GM23338 (cell line): ENCODE data around the gene KLHL17. TPM values are rescaled to one million over a fixed set of nuclear protein-coding genes. Genes with fewer than 3 reads are reported as not detected.

ENCODE experiments used
- ATAC-seq: fragments of 200-7000 bp; cut with Tn5 transposase; 3 replicates; pipeline ENCODE4 v1.9.1; 2020
- DNase-seq: peaks from one replicate; pipeline ENCODE4 v3.0.0-alpha.2; 2015; ENCODE audit warnings: low spot score
- H2AFZ ChIP-seq: fragments of 200-600 bp; sonication (generic); 2 replicates; pipeline ENCODE4 v1.8.0; 2016; ENCODE audit warnings: antibody characterized with exemption, mild to moderate bottlenecking, moderate library complexity
- H3F3A ChIP-seq: fragments of 200-600 bp; sonication (generic); replicated peaks from 2 replicates; pipeline ENCODE4 v1.8.0; 2017; ENCODE audit warnings: antibody characterized with exemption, mixed run types, low read depth
- H3K27ac ChIP-seq: fragments of 200-600 bp; sonication (generic); 2 replicates; pipeline ENCODE4 v1.6.1; 2016; ENCODE audit warnings: low read depth
- H3K27me3 ChIP-seq: fragments of 200-600 bp; sonication (generic); 2 replicates; pipeline ENCODE4 v1.8.0; 2016; ENCODE audit warnings: mild to moderate bottlenecking, mixed run types, moderate library complexity; ENCODE audit not compliant: insufficient read depth
- H3K36me3 ChIP-seq: fragments of 200-600 bp; sonication (generic); 2 replicates; pipeline ENCODE4 v1.8.0; 2016; ENCODE audit warnings: mild to moderate bottlenecking; ENCODE audit not compliant: insufficient read depth
- H3K4me1 ChIP-seq: fragments of 200-600 bp; sonication (generic); 2 replicates; pipeline ENCODE4 v1.8.0; 2016; ENCODE audit warnings: mild to moderate bottlenecking, moderate library complexity; ENCODE audit not compliant: insufficient read depth
- H3K4me2 ChIP-seq: fragments of 200-600 bp; sonication (generic); 2 replicates; pipeline ENCODE4 v1.7.1; 2017; ENCODE audit warnings: mixed run types
- H3K4me3 ChIP-seq: fragments of 200-600 bp; sonication (generic); 2 replicates; pipeline ENCODE4 v1.6.1; 2016; ENCODE audit warnings: mixed run types
- H3K79me2 ChIP-seq: fragments of 200-600 bp; sonication (generic); replicated peaks from 2 replicates; pipeline ENCODE4 v1.8.0; 2017; ENCODE audit warnings: mild to moderate bottlenecking; ENCODE audit not compliant: insufficient read depth
- H3K9me2 ChIP-seq: fragments of 200-600 bp; sonication (generic); 2 replicates; pipeline ENCODE4 v1.8.0; 2017; ENCODE audit not compliant: insufficient read depth
- H4K20me1 ChIP-seq: fragments of 200-600 bp; sonication (generic); replicated peaks from 2 replicates; pipeline ENCODE4 v1.8.0; 2017; ENCODE audit warnings: mild to moderate bottlenecking; ENCODE audit not compliant: insufficient read depth
- H3K27ac Mint-ChIP-seq: 2 replicates; pipeline ENCODE4 v1.8.0; 2020; ENCODE audit warnings: inconsistent platforms, mild to moderate bottlenecking, moderate library complexity, mixed read lengths
- H3K27me3 Mint-ChIP-seq: 3 replicates; pipeline ENCODE4 v1.8.0; 2022; ENCODE audit warnings: low read depth, mild to moderate bottlenecking, moderate library complexity, mixed read lengths, inconsistent platforms; ENCODE audit not compliant: insufficient read depth, poor library complexity
- H3K36me3 Mint-ChIP-seq: 3 replicates; pipeline ENCODE4 v1.8.0; 2021; ENCODE audit warnings: low read depth, mild to moderate bottlenecking, inconsistent platforms, moderate library complexity, mixed read lengths
- H3K4me1 Mint-ChIP-seq: 3 replicates; pipeline ENCODE4 v1.8.0; 2020; ENCODE audit warnings: mild to moderate bottlenecking, inconsistent platforms, mixed read lengths
- H3K4me3 Mint-ChIP-seq: 3 replicates; pipeline ENCODE4 v1.8.0; 2021; ENCODE audit warnings: moderate library complexity, mild to moderate bottlenecking, inconsistent platforms, mixed read lengths
- H3K9me3 Mint-ChIP-seq: 3 replicates; pipeline ENCODE4 v1.8.0; 2020; ENCODE audit warnings: moderate library complexity, mild to moderate bottlenecking, inconsistent platforms, mixed read lengths
- CREB1 ChIP-seq: fragments of 250-450 bp; sonication (Bioruptor Pico); IDR thresholded peaks from 2 replicates; pipeline ENCODE4 v1.5.0; 2020; ENCODE audit warnings: low read depth, mild to moderate bottlenecking, moderate library complexity
- CTCF ChIP-seq, 2 experiments: fragments of 200-600 bp in 1 of 2; sonication (generic) in 1 of 2; conservative IDR thresholded peaks; 2 replicates each; pipeline versions ENCODE4 v1.5.1 to v1.6.1; 2016 to 2017; ENCODE audit warnings: antibody characterized with exemption in 2 of 2, low read depth in 2 of 2, mild to moderate bottlenecking in 2 of 2, moderate library complexity in 1 of 2
- ETS1 ChIP-seq: IDR thresholded peaks from 2 replicates; pipeline ENCODE4 v1.6.1; 2016; ENCODE audit warnings: antibody characterized with exemption
- JUNB ChIP-seq: IDR thresholded peaks from one replicate; pipeline ENCODE4 v1.6.1; 2016; ENCODE audit warnings: antibody characterized with exemption; ENCODE audit not compliant: unreplicated experiment
- NANOG ChIP-seq: IDR thresholded peaks from 2 replicates; pipeline ENCODE4 v1.6.1; 2016; ENCODE audit warnings: antibody characterized with exemption, borderline replicate concordance
- POLR2AphosphoS5 ChIP-seq: IDR thresholded peaks from 2 replicates; pipeline ENCODE4 v1.6.1; 2016; ENCODE audit warnings: antibody characterized with exemption, low read depth
- REST ChIP-seq: IDR thresholded peaks from one replicate; pipeline ENCODE4 v1.6.1; 2018; ENCODE audit warnings: antibody characterized with exemption; ENCODE audit not compliant: unreplicated experiment
- ZNF114 ChIP-seq: fragments of 250-450 bp; sonication (Bioruptor Pico); IDR thresholded peaks from 2 replicates; pipeline ENCODE4 v1.5.0; 2020; ENCODE audit warnings: mild to moderate bottlenecking, moderate library complexity
- ZNF331 ChIP-seq: fragments of 250-450 bp; sonication (Bioruptor Pico); IDR thresholded peaks from 2 replicates; pipeline ENCODE4 v1.5.0; 2020; ENCODE audit warnings: low read depth, mild to moderate bottlenecking, moderate library complexity
- ZNF462 ChIP-seq: fragments of 250-450 bp; sonication (Bioruptor Pico); IDR thresholded peaks from 2 replicates; pipeline ENCODE4 v1.5.0; 2020; ENCODE audit warnings: mild to moderate bottlenecking, moderate library complexity
- polyA plus RNA-seq: library from polyadenylated mRNA; unstranded; fragments of >200 nt; fragmentation: Nextera tagmentation; extraction: Ambion mirVana; gene quantifications from 2 replicates; pipeline ENCODE4 v1.2.1, GENCODE V29; 2016
- total RNA-seq: library from RNA; depleted of rRNA; stranded (reverse); fragments of >200 nt; shearing (Covaris generic); gene quantifications from 2 replicates; pipeline ENCODE4 v1.2.3, GENCODE V29; 2014

The KLHL17 gene
- total and polyA plus RNA-seq, 2 experiments from 2014 or later = 16.5 to 37.1 TPM

- TF ChIP-seq CREB1 (CRISPR knock-in tag) (no peak), REST (no peak)
Observed at GRCh38 chr1:981491-981954, 21.1 kb downstream of the KLHL17 start (continued).

DNA sequence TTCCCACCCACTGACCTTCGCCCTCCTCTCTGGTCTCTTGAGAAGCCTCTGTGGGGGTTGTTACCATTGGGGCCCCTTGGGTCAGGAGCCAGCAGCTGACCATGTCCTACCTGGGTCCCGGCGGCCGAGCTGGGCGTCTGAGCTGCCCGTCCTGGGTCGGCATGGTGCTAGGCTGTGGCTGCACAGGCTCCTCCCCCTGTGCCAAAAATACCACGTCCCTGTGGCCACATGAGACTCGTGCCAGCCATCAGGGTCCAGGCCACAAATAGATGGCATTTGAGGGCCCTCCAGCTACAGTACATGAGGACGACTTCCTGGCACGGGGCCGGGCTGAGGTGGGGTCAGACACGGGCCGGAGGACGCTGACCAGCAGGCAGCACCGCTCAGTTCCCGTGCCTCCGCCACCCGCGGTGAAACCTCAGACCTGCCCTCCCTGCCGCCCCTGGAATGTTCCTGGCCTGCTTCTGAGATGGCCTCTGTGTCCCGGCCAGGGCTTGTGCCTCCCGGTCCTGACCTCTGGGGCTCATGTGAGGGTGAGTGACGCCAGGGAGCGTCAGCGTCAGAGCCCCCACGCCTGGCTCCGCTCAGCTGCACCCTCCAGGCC is 21.7 kb downstream of the KLHL17 start, which contains the start of gene PERM1:
Gene PERM1, minus strand, starts transcription at position 139 of the 604 bp plus-strand sequence. CDS start 1,064 bp downstream, outside the sequence.
- Histone ChIP-seq H4K20me1 (no peaks in the 10 kb centered on the region), H3K4me1 (no peaks in the 10 kb centered on the region), H3K9me2 (no peaks in the 10 kb centered on the region), H3K27ac (no peak within 1 kb of the TSS), H3K4me3 (no peak within 1 kb of the TSS), H3F3A (no peaks in the 10 kb centered on the region), H3K27me3 (peaks cover 31% of the 10 kb centered on the region), H3K36me3 (no peaks in the 10 kb centered on the region), H3K4me2 (no peak within 1 kb of the TSS), H3K79me2 (no peaks in the 10 kb centered on the region), H2AFZ (no peak within 1 kb of the TSS)
- Mint-ChIP-seq H3K27me3 (peaks cover 43% of the 10 kb centered on the region), H3K9me3 (peaks cover 5% of the 10 kb centered on the region), H3K4me1 (no peaks in the 10 kb centered on the region; the same call in 2 of the 3 replicates), H3K27ac (no peak within 1 kb of the TSS), H3K36me3 (peaks cover 5% of the 10 kb centered on the region), H3K4me3 (no peak within 1 kb of the TSS)
- DNase-seq (no peak), ATAC-seq (no peak)
- no peak for TF ChIP-seq ZNF114 (CRISPR knock-in tag)
- no peak for TF ChIP-seq ZNF331
- no peak for TF ChIP-seq ETS1
- no peak for TF ChIP-seq POLR2AphosphoS5
- TF ChIP-seq CTCF (conservative IDR thresholded peaks at IDR 0.05; ENCODE audit: low read depth in 2 of 2) = no peak
- no peak for TF ChIP-seq JUNB
- TF ChIP-seq ZNF462 (CRISPR knock-in tag) = no peak
- no peak for TF ChIP-seq NANOG
